H1 (cell line): ENCODE measurements around the gene C11orf42.

ENCODE experiments used
- CBX5 ChIP-seq: fragments of 300-800, 300-1000 bp; sonication (generic); IDR thresholded peaks from 2 replicates; pipeline ENCODE4 v1.7.1; 2016; ENCODE audit warnings: antibody characterized with exemption, low read length, low read depth
- CREB1 ChIP-seq: IDR thresholded peaks from 2 replicates; pipeline ENCODE4 v1.6.1; 2012; ENCODE audit warnings: inconsistent platforms
- EZH2 ChIP-seq: fragments of 200-600 bp; sonication (generic); IDR thresholded peaks from 2 replicates; pipeline ENCODE4 v1.7.1; 2012; ENCODE audit warnings: low read depth, mild to moderate bottlenecking, moderate library complexity, low read length, inconsistent platforms; ENCODE audit not compliant: severe bottlenecking
- POLR2AphosphoS5 ChIP-seq: IDR thresholded peaks from 2 replicates; pipeline ENCODE4 v1.6.1; 2011; ENCODE audit warnings: low read depth, low read length
- SIN3A ChIP-seq, 2 experiments: IDR thresholded peaks in 1 of 2; conservative IDR thresholded peaks in 1 of 2; 2 replicates each; pipeline ENCODE4 v1.6.1; 2011 to 2012; ENCODE audit warnings: low read length in 2 of 2, improper control_type of control experiment in 1 of 2, low read depth in 1 of 2, mild to moderate bottlenecking in 1 of 2
- SRF ChIP-seq: IDR thresholded peaks from 2 replicates; pipeline ENCODE4 v1.6.1; 2011; ENCODE audit warnings: mild to moderate bottlenecking, low read depth, low read length, moderate library complexity
- YY1 ChIP-seq: IDR thresholded peaks from 2 replicates; pipeline ENCODE4 v1.6.1; 2011; ENCODE audit warnings: low read depth, mild to moderate bottlenecking, low read length
- TF ChIP-seq, protein P1 (sequence below), 3 experiments: IDR thresholded peaks; 1 replicate in 2 of 3; 2 replicates in 1 of 3; pipeline versions ENCODE4 v1.5.1 to v1.6.1; 2011; ENCODE audit warnings: low read length in 3 of 3, mild to moderate bottlenecking in 3 of 3, inconsistent platforms in 2 of 3, low read depth in 1 of 3, moderate library complexity in 1 of 3; ENCODE audit not compliant: insufficient read depth in 1 of 3; ENCODE audit errors: control extremely low read depth in 1 of 3
- TF ChIP-seq, protein P2 (sequence below): IDR thresholded peaks from 2 replicates; pipeline ENCODE4 v1.6.1; 2012; ENCODE audit warnings: inconsistent platforms

DNA sequence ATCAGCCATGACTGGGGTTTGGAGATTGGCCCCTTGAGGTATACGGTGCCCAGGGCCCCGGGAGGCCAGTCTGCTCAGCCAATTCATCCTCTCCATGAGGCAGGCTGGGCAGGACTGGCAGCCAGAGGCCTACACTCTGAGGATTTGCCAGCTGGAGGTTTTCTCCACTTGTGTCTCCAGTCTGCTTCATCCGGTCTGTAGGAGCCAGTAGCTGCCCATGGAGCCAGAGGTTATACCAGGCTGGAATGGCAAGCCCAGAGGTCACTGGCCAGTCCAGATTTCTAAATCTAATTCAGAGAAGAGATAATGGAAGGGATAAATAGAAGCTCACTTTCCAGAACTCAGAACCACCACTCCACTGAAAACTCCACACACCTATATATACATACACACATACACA is 19.1 kb downstream of the C11orf42 start:
- no peak for TF ChIP-seq CREB1
- no peak for TF ChIP-seq YY1
- TF ChIP-seq, protein P1, sequence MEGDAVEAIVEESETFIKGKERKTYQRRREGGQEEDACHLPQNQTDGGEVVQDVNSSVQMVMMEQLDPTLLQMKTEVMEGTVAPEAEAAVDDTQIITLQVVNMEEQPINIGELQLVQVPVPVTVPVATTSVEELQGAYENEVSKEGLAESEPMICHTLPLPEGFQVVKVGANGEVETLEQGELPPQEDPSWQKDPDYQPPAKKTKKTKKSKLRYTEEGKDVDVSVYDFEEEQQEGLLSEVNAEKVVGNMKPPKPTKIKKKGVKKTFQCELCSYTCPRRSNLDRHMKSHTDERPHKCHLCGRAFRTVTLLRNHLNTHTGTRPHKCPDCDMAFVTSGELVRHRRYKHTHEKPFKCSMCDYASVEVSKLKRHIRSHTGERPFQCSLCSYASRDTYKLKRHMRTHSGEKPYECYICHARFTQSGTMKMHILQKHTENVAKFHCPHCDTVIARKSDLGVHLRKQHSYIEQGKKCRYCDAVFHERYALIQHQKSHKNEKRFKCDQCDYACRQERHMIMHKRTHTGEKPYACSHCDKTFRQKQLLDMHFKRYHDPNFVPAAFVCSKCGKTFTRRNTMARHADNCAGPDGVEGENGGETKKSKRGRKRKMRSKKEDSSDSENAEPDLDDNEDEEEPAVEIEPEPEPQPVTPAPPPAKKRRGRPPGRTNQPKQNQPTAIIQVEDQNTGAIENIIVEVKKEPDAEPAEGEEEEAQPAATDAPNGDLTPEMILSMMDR (IDR thresholded peaks at IDR 0.05; ENCODE audit: control extremely low read depth in 1 of 3, insufficient read depth in 1 of 3, low read depth in 1 of 3, low read length in 3 of 3), result no peak
- no peak for TF ChIP-seq SIN3A (conservative IDR thresholded peaks at IDR 0.05 in 1 of 2, IDR thresholded peaks at IDR 0.05 in 1 of 2; ENCODE audit: low read depth in 1 of 2, low read length in 2 of 2)
- TF ChIP-seq EZH2, result no peak
- TF ChIP-seq CBX5, result no peak
- TF ChIP-seq SRF, result no peak
- TF ChIP-seq POLR2AphosphoS5, result no peak
- TF ChIP-seq, protein P2, sequence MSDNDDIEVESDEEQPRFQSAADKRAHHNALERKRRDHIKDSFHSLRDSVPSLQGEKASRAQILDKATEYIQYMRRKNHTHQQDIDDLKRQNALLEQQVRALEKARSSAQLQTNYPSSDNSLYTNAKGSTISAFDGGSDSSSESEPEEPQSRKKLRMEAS, result no peak
